Measurements from ENCODE around the gene KRTAP27-1. TPM values are rescaled to one million over a fixed set of nuclear protein-coding genes. Genes with fewer than 3 reads are reported as not detected.

Gene KRTAP27-1
- total and polyA plus RNA-seq, 2 donors, result not detected

DNA sequence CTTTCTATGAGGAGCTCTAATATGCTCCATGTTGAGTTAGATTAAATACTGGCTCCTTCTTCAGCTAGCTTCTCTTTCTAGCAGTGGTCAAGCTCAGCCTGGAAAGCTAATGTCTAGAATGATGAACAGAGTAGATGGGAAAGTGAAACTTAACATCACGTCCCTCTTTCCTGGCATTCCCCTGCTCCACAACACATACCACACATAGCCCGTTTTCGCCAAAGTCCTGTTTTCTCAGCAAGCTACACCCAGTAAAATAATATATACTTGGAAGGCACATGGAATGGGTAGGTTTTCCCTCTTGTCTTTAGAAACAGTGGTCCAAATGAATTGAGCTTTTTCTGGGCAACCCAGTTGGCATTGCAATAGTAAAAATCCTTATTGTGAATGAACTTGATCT, 3.8 kb downstream of the KRTAP27-1 start:
- no peak for DNase-seq (ENCODE audit: extremely low spot score)
- Histone ChIP-seq H3K27ac (ENCODE audit: low read depth) (no peak overlapping the region), H3K4me1 (ENCODE audit: insufficient read depth) (no peaks in the 10 kb centered on the region), H3K36me3 (ENCODE audit: insufficient read depth) (no peaks in the 10 kb centered on the region), H3K4me3 (ENCODE audit: low read depth, low read length) (no peak overlapping the region)
- 84% methylated on average over 3 of the region's 3 CpGs for WGBS

DNA sequence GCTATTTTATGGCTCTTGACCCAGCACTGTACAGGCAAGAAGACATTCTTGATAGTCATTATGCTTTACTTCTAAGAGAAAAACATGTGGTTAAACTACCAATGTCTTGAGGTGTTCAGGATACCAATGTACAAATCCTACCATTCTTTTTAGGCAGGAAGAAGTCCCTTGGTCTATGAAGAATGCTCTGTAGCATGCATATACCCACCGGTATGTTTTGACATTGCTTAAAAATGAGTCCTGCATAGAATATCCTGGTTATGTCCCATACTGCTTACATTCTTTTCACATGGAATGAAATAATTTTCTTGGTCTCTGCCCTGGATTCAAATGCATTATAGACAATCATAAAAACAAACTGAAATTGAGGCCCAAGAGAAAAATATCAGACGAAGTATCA, 4.8 kb downstream of the KRTAP27-1 start:
- no peaks in the 10 kb centered on the region for H3K36me3 ChIP-seq (ENCODE audit: insufficient read depth)
- no peak for DNase-seq (ENCODE audit: extremely low spot score)
- 91% methylated on average over 2 of the region's 2 CpGs for WGBS
- H3K4me3 ChIP-seq (ENCODE audit: low read depth, low read length), result no peak overlapping the region
- no peak overlapping the region for H3K27ac ChIP-seq (ENCODE audit: low read depth)
- H3K4me1 ChIP-seq (ENCODE audit: insufficient read depth), result no peaks in the 10 kb centered on the region

DNA sequence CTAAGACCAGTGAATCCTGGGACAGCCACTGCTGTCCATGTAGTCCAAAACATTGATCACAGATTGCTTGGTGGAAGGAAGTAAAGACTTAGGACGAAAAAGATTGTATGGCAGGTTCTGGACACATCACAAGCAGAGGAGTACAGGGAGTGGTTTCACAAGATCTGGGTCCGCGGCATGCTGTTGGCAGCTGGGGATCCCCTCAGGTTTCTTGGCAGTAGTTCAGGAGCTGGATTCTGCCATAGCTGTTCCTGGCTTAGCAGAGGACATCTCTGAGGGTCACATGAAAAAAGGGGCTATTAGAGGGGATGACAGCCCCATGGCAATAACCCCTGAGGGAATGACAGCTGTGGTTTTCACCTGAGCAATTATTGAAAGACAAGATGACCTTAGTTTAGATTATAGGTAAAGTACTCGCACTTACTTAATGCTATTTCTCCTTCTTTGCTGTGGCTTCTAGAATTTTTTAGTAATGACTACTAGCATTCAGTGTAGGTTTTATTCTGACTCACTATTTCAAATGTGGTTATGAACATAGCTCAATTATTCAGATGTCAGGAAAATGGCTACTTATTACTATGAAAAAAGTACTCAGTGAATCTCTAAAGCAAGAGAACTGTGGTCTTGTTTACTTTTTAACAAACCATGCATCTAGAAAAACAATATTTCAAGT, 8.2 kb downstream of the KRTAP27-1 start:
- Histone ChIP-seq H3K36me3 (ENCODE audit: insufficient read depth) (no peaks in the 10 kb centered on the region), H3K4me1 (ENCODE audit: insufficient read depth) (no peaks in the 10 kb centered on the region), H3K4me3 (ENCODE audit: low read depth, low read length) (no peak overlapping the region), H3K27ac (ENCODE audit: low read depth) (no peak overlapping the region)
- 77% methylated on average over 4 of the region's 4 CpGs for WGBS
- DNase-seq (ENCODE audit: extremely low spot score), result no peak

DNA sequence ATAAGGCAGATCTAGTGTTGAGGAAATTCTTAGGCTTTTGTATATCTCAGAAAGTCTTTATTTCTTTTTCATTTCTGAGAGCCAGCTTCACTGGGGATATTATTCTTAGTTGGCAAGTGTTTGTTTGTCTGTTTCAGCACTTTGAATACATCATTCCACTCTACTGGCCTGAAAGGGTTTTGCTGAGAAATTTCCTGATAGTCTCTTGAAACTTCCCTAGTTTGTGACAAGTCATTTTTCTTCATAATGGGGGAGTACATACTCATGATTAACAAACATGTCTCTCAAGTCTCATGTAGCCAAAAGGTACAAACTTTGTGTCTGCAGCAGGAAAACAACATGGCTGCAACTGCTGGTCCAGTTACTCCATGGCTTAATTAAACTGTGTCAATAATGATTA, 11.1 kb downstream of the KRTAP27-1 start:
- no peak for DNase-seq (ENCODE audit: extremely low spot score)
- Histone ChIP-seq H3K27ac (ENCODE audit: low read depth) (no peak overlapping the region), H3K36me3 (ENCODE audit: insufficient read depth) (no peaks in the 10 kb centered on the region), H3K4me3 (ENCODE audit: low read depth, low read length) (no peak overlapping the region), H3K4me1 (ENCODE audit: insufficient read depth) (no peaks in the 10 kb centered on the region)

DNA sequence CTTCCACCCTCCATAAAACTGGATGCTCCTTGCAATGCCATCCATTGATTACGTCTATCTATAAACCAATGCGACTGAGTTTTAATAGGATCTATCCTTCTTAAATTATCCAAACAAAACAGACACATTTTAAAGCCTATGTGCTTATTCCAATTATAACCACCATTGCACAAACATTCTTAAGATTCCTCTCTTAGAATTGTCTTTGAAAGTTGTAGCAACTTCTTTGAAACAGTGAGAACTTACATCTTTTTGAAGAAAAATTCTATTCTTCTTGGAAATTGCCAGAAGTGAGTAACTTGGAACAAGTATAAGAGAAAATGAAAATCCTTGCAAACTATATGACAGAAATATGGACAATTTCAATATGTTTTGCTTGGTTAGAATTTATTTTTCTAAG, 17.3 kb downstream of the KRTAP27-1 start, which contains the start of gene KRTAP26-1:
TSS of gene KRTAP26-1 (minus strand) at position 101 of the 400 bp plus-strand sequence. CDS start 280 bp downstream, outside the sequence.
- no peaks in the 10 kb centered on the region for H3K36me3 ChIP-seq (ENCODE audit: insufficient read depth)
- 66% methylated on average over 2 of the region's 2 CpGs for WGBS
- H3K4me3 ChIP-seq (ENCODE audit: low read depth, low read length), result no peak within 1 kb of the TSS
- H3K4me1 ChIP-seq (ENCODE audit: insufficient read depth), result no peaks in the 10 kb centered on the region
- no peak for DNase-seq (ENCODE audit: extremely low spot score)
- no peak within 1 kb of the TSS for H3K27ac ChIP-seq (ENCODE audit: low read depth)

DNA sequence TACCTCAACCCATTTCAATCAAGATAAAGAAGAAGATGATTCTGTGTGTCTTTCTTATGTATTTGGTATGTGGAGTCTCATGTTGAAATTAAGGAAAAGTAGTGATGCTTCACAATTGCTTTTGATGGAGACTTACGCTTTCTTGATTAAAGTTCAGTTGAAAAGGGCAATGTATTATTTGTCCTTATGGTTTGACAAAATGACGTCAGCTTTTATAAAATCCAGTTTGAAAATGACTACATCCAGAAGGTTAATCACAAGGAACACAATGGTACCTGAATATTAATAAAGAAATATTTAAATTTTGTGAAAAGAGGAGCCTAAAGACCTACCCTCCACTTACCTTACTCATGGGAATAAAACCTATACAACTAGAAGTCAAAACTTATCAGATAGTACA, 21.8 kb downstream of the KRTAP27-1 start:
- Histone ChIP-seq H3K27ac (ENCODE audit: low read depth) (no peak overlapping the region), H3K4me1 (ENCODE audit: insufficient read depth) (no peaks in the 10 kb centered on the region), H3K36me3 (ENCODE audit: insufficient read depth) (no peaks in the 10 kb centered on the region), H3K4me3 (ENCODE audit: low read depth, low read length) (no peak overlapping the region)
- 93% methylated on average over 2 of the region's 2 CpGs for WGBS
- no peak for DNase-seq (ENCODE audit: extremely low spot score)

DNA sequence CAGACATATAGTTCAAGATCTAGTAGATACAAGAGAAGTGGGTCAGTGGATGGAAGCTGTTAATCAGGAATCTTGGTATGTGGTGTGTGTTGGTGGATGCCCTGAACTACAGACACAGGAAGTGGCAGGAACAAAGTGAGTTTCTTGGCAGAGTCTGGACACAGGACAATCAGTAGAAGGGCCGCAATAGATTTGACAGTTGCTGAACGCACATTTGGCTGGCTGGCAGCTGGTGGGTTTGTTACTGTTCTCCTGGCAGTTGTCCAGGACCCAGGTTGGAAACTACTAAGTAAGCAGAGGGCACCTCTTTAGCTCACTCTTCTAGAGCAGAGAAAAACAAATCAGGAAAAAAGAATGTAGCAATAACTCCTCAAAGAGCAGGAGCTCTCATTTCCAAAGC, 30.6 kb downstream of the KRTAP27-1 start:
- Histone ChIP-seq H3K4me3 (ENCODE audit: low read depth, low read length) (no peak overlapping the region), H3K27ac (ENCODE audit: low read depth) (no peak overlapping the region), H3K36me3 (ENCODE audit: insufficient read depth) (no peaks in the 10 kb centered on the region), H3K4me1 (ENCODE audit: insufficient read depth) (no peaks in the 10 kb centered on the region)
- no peak for DNase-seq (ENCODE audit: extremely low spot score)
- WGBS, result 44% methylated on average over 2 of the region's 2 CpGs

DNA sequence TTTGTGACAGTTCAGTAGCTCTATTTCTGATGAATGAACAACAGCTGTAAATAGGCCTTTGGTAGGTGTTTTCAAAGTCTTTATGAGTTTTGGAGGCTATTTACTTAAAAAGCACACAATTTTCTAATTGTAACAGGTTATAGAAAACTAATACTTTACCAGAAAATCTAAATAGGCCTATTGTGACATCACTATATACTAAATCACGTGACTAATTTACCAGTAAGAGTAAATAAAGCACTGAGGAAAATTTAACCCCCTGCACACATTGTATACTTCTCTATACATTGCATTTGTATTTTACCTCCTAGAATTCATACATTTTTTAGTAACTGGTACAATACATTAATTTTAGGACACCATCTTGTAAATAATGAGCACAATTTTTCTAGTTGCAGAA, 32.4 kb downstream of the KRTAP27-1 start:
- Histone ChIP-seq H3K4me1 (ENCODE audit: insufficient read depth) (no peaks in the 10 kb centered on the region), H3K36me3 (ENCODE audit: insufficient read depth) (no peaks in the 10 kb centered on the region), H3K27ac (ENCODE audit: low read depth) (no peak overlapping the region), H3K4me3 (ENCODE audit: low read depth, low read length) (no peak overlapping the region)
- WGBS, result 39% methylated on average over 1 of the region's 1 CpG
- no peak for DNase-seq (ENCODE audit: extremely low spot score)

DNA sequence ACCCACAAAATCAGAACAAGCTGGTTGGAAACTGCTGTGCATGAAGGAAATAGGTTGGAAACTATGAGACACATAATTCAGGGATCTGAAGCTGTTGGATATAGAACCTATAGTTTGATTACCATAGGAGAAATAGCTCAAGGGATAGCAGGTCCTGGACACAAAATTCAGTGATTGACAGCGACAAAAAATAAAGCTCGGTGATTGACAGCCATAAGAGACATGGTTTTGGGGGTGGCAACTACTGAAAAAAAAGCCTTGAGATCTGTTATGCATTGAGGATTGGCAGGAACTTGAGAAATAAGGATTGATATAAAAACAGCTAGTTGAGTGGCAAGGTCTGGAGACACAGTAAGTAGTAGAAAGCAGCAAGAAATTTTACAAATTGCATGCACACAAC, 48.3 kb downstream of the KRTAP27-1 start, which contains the start of gene KRTAP25-1:
TSS of gene KRTAP25-1 (minus strand) at position 300 of the 400 bp plus-strand sequence. CDS start at position 276, 24 bp downstream.
- Histone ChIP-seq H3K36me3 (ENCODE audit: insufficient read depth) (no peaks in the 10 kb centered on the region), H3K4me3 (ENCODE audit: low read depth, low read length) (no peak within 1 kb of the TSS), H3K4me1 (ENCODE audit: insufficient read depth) (no peaks in the 10 kb centered on the region), H3K27ac (ENCODE audit: low read depth) (no peak within 1 kb of the TSS)
- no peak for DNase-seq (ENCODE audit: extremely low spot score)
- WGBS, result 94% methylated on average over 2 of the region's 2 CpGs

Small RNAs within 50 kb of the gene (small RNA-seq; reads per million reads assigned to genes)
- gene KRTAP23-1, result not detected
- gene MIR4327, result not detected

Other genes with a start within 250 kb of the KRTAP27-1 start
- gene CLDN17, start 170.9 kb downstream of the KRTAP27-1 start, total RNA-seq, result not detected
- gene CLDN17, start 170.9 kb downstream of the KRTAP27-1 start, polyA plus RNA-seq, result not detected
- 1.6 TPM for gene CLDN8, start 121.6 kb downstream of the KRTAP27-1 start, total RNA-seq
- gene CLDN8, start 121.6 kb downstream of the KRTAP27-1 start, polyA plus RNA-seq, result 0.04 TPM
- gene KRTAP24-1, start 54.7 kb downstream of the KRTAP27-1 start, total RNA-seq, result not detected
- not detected for gene KRTAP24-1, start 54.7 kb downstream of the KRTAP27-1 start, polyA plus RNA-seq
- not detected for gene KRTAP25-1, start 48.2 kb downstream of the KRTAP27-1 start, total RNA-seq
- not detected for gene KRTAP25-1, start 48.2 kb downstream of the KRTAP27-1 start, polyA plus RNA-seq
- gene KRTAP26-1, start 17.4 kb downstream of the KRTAP27-1 start, total RNA-seq, result not detected
- gene KRTAP26-1, start 17.4 kb downstream of the KRTAP27-1 start, polyA plus RNA-seq, result not detected
- gene KRTAP23-1, start 10.9 kb upstream of the KRTAP27-1 start, total RNA-seq, result not detected
- not detected for gene KRTAP23-1, start 10.9 kb upstream of the KRTAP27-1 start, polyA plus RNA-seq
- not detected for gene KRTAP13-2, start 34.6 kb upstream of the KRTAP27-1 start, total RNA-seq
- not detected for gene KRTAP13-2, start 34.6 kb upstream of the KRTAP27-1 start, polyA plus RNA-seq
- gene KRTAP13-1, start 58.3 kb upstream of the KRTAP27-1 start, total RNA-seq, result not detected
- gene KRTAP13-1, start 58.3 kb upstream of the KRTAP27-1 start, polyA plus RNA-seq, result not detected
- not detected for gene KRTAP13-3, start 88.2 kb upstream of the KRTAP27-1 start, total RNA-seq
- not detected for gene KRTAP13-3, start 88.2 kb upstream of the KRTAP27-1 start, polyA plus RNA-seq
- not detected for gene KRTAP13-4, start 92.5 kb upstream of the KRTAP27-1 start, total RNA-seq
- gene KRTAP13-4, start 92.5 kb upstream of the KRTAP27-1 start, polyA plus RNA-seq, result not detected
- gene KRTAP15-1, start 102.6 kb upstream of the KRTAP27-1 start, total RNA-seq, result not detected
- not detected for gene KRTAP15-1, start 102.6 kb upstream of the KRTAP27-1 start, polyA plus RNA-seq
- not detected for gene KRTAP19-1, start 142.7 kb upstream of the KRTAP27-1 start, total RNA-seq
- gene KRTAP19-1, start 142.7 kb upstream of the KRTAP27-1 start, polyA plus RNA-seq, result not detected
- not detected for gene KRTAP19-2, start 149.7 kb upstream of the KRTAP27-1 start, total RNA-seq
- gene KRTAP19-2, start 149.7 kb upstream of the KRTAP27-1 start, polyA plus RNA-seq, result not detected
- not detected for gene KRTAP19-3, start 154.3 kb upstream of the KRTAP27-1 start, total RNA-seq
- not detected for gene KRTAP19-3, start 154.3 kb upstream of the KRTAP27-1 start, polyA plus RNA-seq
- not detected for gene KRTAP19-4, start 159.5 kb upstream of the KRTAP27-1 start, total RNA-seq
- not detected for gene KRTAP19-4, start 159.5 kb upstream of the KRTAP27-1 start, polyA plus RNA-seq
- not detected for gene KRTAP19-5, start 164.4 kb upstream of the KRTAP27-1 start, total RNA-seq
- gene KRTAP19-5, start 164.4 kb upstream of the KRTAP27-1 start, polyA plus RNA-seq, result not detected
- not detected for gene KRTAP19-6, start 204.2 kb upstream of the KRTAP27-1 start, total RNA-seq
- gene KRTAP19-6, start 204.2 kb upstream of the KRTAP27-1 start, polyA plus RNA-seq, result not detected
- not detected for gene KRTAP19-7, start 223.6 kb upstream of the KRTAP27-1 start, total RNA-seq
- not detected for gene KRTAP19-7, start 223.6 kb upstream of the KRTAP27-1 start, polyA plus RNA-seq

Measured in urinary bladder (tissue), 4 donors.